Astrocyte (in vitro differentiated cells and primary cell): ENCODE results near the gene SART3. TPM values are rescaled to one million over a fixed set of nuclear protein-coding genes. Genes with fewer than 3 reads are reported as not detected.
A peak's percentile ranks its signal among the peaks of the same experiment; 100 is the strongest.

ENCODE experiments used
- DNase-seq: peaks from one replicate; pipeline ENCODE4 v3.0.0-alpha.2; 2010; ENCODE audit warnings: low read depth
- FAIRE-seq: peaks from 2 replicates; lab custom pipeline; 2011; peaks lifted over from hg19 to GRCh38; lab: Jason Lieb, UNC
- H2AFZ ChIP-seq: 2 replicates; pipeline ENCODE4 v1.6.0; 2012; ENCODE audit warnings: low read depth, low read length, inconsistent platforms
- H3K27ac ChIP-seq: 2 replicates; pipeline ENCODE4 v1.5.1; 2011; ENCODE audit warnings: low read depth, low read length, inconsistent platforms
- H3K27me3 ChIP-seq: 2 replicates; pipeline ENCODE4 v1.6.0; 2011; ENCODE audit warnings: low read length, inconsistent platforms; ENCODE audit not compliant: insufficient read depth
- H3K36me3 ChIP-seq: 2 replicates; pipeline ENCODE4 v1.5.1; 2011; ENCODE audit warnings: low read length, inconsistent platforms; ENCODE audit not compliant: insufficient read depth
- H3K4me1 ChIP-seq: 2 replicates; pipeline ENCODE4 v1.5.1; 2011; ENCODE audit warnings: low read length, inconsistent platforms; ENCODE audit not compliant: insufficient read depth
- H3K4me2 ChIP-seq: 2 replicates; pipeline ENCODE4 v1.6.0; 2012; ENCODE audit warnings: low read length, inconsistent platforms
- H3K4me3 ChIP-seq: 2 replicates; pipeline ENCODE4 v1.5.1; 2011; ENCODE audit warnings: low read depth, mild to moderate bottlenecking, low read length, inconsistent platforms; ENCODE audit not compliant: insufficient read depth
- H3K79me2 ChIP-seq: 2 replicates; pipeline ENCODE4 v1.6.0; 2012; ENCODE audit warnings: mild to moderate bottlenecking, low read length, inconsistent platforms; ENCODE audit not compliant: insufficient read depth
- H3K9ac ChIP-seq: 2 replicates; pipeline ENCODE4 v1.6.0; 2012; ENCODE audit warnings: mild to moderate bottlenecking, low read length, inconsistent platforms
- H3K9me3 ChIP-seq: 2 replicates; pipeline ENCODE4 v1.5.1; 2012; ENCODE audit warnings: low read depth, mild to moderate bottlenecking, low read length, inconsistent platforms; ENCODE audit not compliant: insufficient read depth
- H4K20me1 ChIP-seq: 2 replicates; pipeline ENCODE4 v1.6.0; 2012; ENCODE audit warnings: low read length, inconsistent platforms; ENCODE audit not compliant: insufficient read depth
- H3K27ac Mint-ChIP-seq: one replicate; pipeline ENCODE4 v1.8.0; 2021; ENCODE audit warnings: mild to moderate bottlenecking, mixed read lengths; ENCODE audit not compliant: unreplicated experiment
- H3K27me3 Mint-ChIP-seq: one replicate; pipeline ENCODE4 v1.8.0; 2021; ENCODE audit warnings: low read depth, mixed read lengths; ENCODE audit not compliant: unreplicated experiment
- H3K36me3 Mint-ChIP-seq: one replicate; pipeline ENCODE4 v1.8.0; 2021; ENCODE audit warnings: low read depth, mixed read lengths; ENCODE audit not compliant: unreplicated experiment
- H3K4me1 Mint-ChIP-seq: one replicate; pipeline ENCODE4 v1.8.0; 2021; ENCODE audit warnings: low read depth, mixed read lengths; ENCODE audit not compliant: unreplicated experiment
- H3K4me3 Mint-ChIP-seq: one replicate; pipeline ENCODE4 v1.8.0; 2021; ENCODE audit warnings: mild to moderate bottlenecking, moderate library complexity, mixed read lengths; ENCODE audit not compliant: unreplicated experiment
- H3K9me3 Mint-ChIP-seq: one replicate; pipeline ENCODE4 v1.8.0; 2021; ENCODE audit warnings: mild to moderate bottlenecking, mixed read lengths; ENCODE audit not compliant: unreplicated experiment
- CTCF ChIP-seq: IDR thresholded peaks from 2 replicates; pipeline ENCODE4 v1.5.1; 2011; ENCODE audit warnings: low read depth, mild to moderate bottlenecking, inconsistent platforms, low read length, moderate library complexity; ENCODE audit not compliant: insufficient read depth
- EZH2 ChIP-seq: IDR thresholded peaks from 2 replicates; pipeline ENCODE4 v1.6.1; 2012; ENCODE audit warnings: mild to moderate bottlenecking, low read length, inconsistent platforms; ENCODE audit not compliant: insufficient read depth
- total RNA-seq: library from RNA; stranded (reverse); gene quantifications from 2 replicates; pipeline ENCODE4 v1.2.1, GENCODE V29; 2021

SART3 gene
- total RNA-seq, 1 donor from 2014 or later = 48.4 TPM

GRCh38 chr12:108605000-108605689 lies 44.2 kb upstream of the SART3 start:
- FAIRE-seq = peak; percentile 59
- TF ChIP-seq CTCF (no peak), EZH2 (no peak)
- no peaks in the 10 kb centered on the region for H3K79me2 ChIP-seq

GRCh38 chr12:108604208-108604941 lies 43.4 kb upstream of the SART3 start:
- Histone ChIP-seq H3K4me2 (no peak overlapping the region), H3K27me3 (no peaks in the 10 kb centered on the region), H3K9ac (no peak overlapping the region), H2AFZ (no peak overlapping the region), H3K27ac (no peak overlapping the region), H3K4me3 (no peak overlapping the region), H3K4me1 (peaks cover under 1% of the 10 kb centered on the region), H3K9me3 (no peaks in the 10 kb centered on the region), H3K36me3 (no peaks in the 10 kb centered on the region), H3K79me2 (no peaks in the 10 kb centered on the region), H4K20me1 (no peaks in the 10 kb centered on the region)
- H3K4me1 Mint-ChIP-seq = peaks cover 4% of the 10 kb centered on the region
- no peak for FAIRE-seq
- peaks cover 7% of the 10 kb centered on the region for H3K27me3 Mint-ChIP-seq
- no peaks in the 10 kb centered on the region for H3K36me3 Mint-ChIP-seq
- no peak overlapping the region for H3K4me3 Mint-ChIP-seq
- H3K9me3 Mint-ChIP-seq = no peaks in the 10 kb centered on the region
- TF ChIP-seq CTCF (no peak), EZH2 (no peak)
- H3K27ac Mint-ChIP-seq = no peak overlapping the region
- DNase-seq = no peak

More at GRCh38 chr12:108605000-108605689, 44.2 kb upstream of the SART3 start:
- Histone ChIP-seq H3K4me3 (no peak overlapping the region), H3K9me3 (no peaks in the 10 kb centered on the region), H4K20me1 (no peaks in the 10 kb centered on the region), H3K9ac (no peak overlapping the region), H3K27ac (no peak overlapping the region), H3K4me1 (peaks cover 8% of the 10 kb centered on the region), H3K4me2 (no peak overlapping the region), H2AFZ (no peak overlapping the region), H3K36me3 (no peaks in the 10 kb centered on the region), H3K27me3 (no peaks in the 10 kb centered on the region)
- no peak for DNase-seq
- no peak overlapping the region for H3K4me3 Mint-ChIP-seq
- H3K4me1 Mint-ChIP-seq = peaks cover 6% of the 10 kb centered on the region
- H3K27me3 Mint-ChIP-seq = peaks cover 7% of the 10 kb centered on the region
- H3K9me3 Mint-ChIP-seq = no peaks in the 10 kb centered on the region
- H3K36me3 Mint-ChIP-seq = no peaks in the 10 kb centered on the region
- no peak overlapping the region for H3K27ac Mint-ChIP-seq

- Histone ChIP-seq H3K9me3 (no peaks in the 10 kb centered on the region), H2AFZ (no peak overlapping the region), H3K4me3 (no peak overlapping the region), H3K4me2 (no peak overlapping the region), H4K20me1 (no peaks in the 10 kb centered on the region), H3K9ac (no peak overlapping the region), H3K79me2 (no peaks in the 10 kb centered on the region), H3K4me1 (no peaks in the 10 kb centered on the region), H3K27ac (no peak overlapping the region), H3K36me3 (no peaks in the 10 kb centered on the region), H3K27me3 (no peaks in the 10 kb centered on the region)
- H3K9me3 Mint-ChIP-seq = no peaks in the 10 kb centered on the region
- H3K4me3 Mint-ChIP-seq = no peak overlapping the region
- TF ChIP-seq CTCF (no peak), EZH2 (no peak)
- DNase-seq (no peak), FAIRE-seq (no peak)
- no peaks in the 10 kb centered on the region for H3K36me3 Mint-ChIP-seq
- peaks cover 4% of the 10 kb centered on the region for H3K4me1 Mint-ChIP-seq
- no peak overlapping the region for H3K27ac Mint-ChIP-seq
- H3K27me3 Mint-ChIP-seq = peaks cover 13% of the 10 kb centered on the region
Measured at GRCh38 chr12:108603743-108604142, 42.8 kb upstream of the SART3 start.
